GM12878 (cell line): ENCODE measurements around the gene EIF2D. TPM values are rescaled to one million over a fixed set of nuclear protein-coding genes. Genes with fewer than 3 reads are reported as not detected.

ENCODE experiments used
- BCLAF1 ChIP-seq: fragments of 450-650 bp; IDR thresholded peaks from 2 replicates; pipeline ENCODE4 v1.6.1; 2017; ENCODE audit warnings: antibody characterized with exemption, mild to moderate bottlenecking, moderate library complexity
- CEBPZ ChIP-seq: fragments of 150-350 bp; IDR thresholded peaks from 2 replicates; pipeline ENCODE4 v1.6.1; 2016; ENCODE audit warnings: low read depth, low read length
- CHD1 ChIP-seq: IDR thresholded peaks from 2 replicates; pipeline ENCODE4 v1.6.1; 2012; ENCODE audit warnings: low read depth, low read length, improper control_type of control experiment
- CTCF ChIP-seq, 3 experiments: IDR thresholded peaks in 2 of 3; conservative IDR thresholded peaks in 1 of 3; 2 replicates each; pipeline ENCODE4 v1.5.1; 2011; ENCODE audit warnings: low read depth in 3 of 3, low read length in 3 of 3, mild to moderate bottlenecking in 3 of 3, control low read depth in 2 of 3, moderate library complexity in 2 of 3, inconsistent platforms in 1 of 3, mixed read lengths in 1 of 3; ENCODE audit not compliant: control insufficient read depth in 2 of 3, insufficient read depth in 1 of 3; ENCODE audit errors: extremely low read depth in 1 of 3
- IKZF1 ChIP-seq: fragments of 450-650 bp; conservative IDR thresholded peaks from 2 replicates; pipeline ENCODE4 v1.6.1; 2017; ENCODE audit warnings: antibody characterized with exemption, mild to moderate bottlenecking
- MEF2B ChIP-seq: fragments of 450-650 bp; IDR thresholded peaks from 2 replicates; pipeline ENCODE4 v1.6.1; 2018; ENCODE audit warnings: mild to moderate bottlenecking, moderate library complexity; ENCODE audit not compliant: partially characterized antibody, poor library complexity, severe bottlenecking
- MYB ChIP-seq: fragments of 150-350 bp; IDR thresholded peaks from 2 replicates; pipeline ENCODE4 v1.6.1; 2014; ENCODE audit warnings: mild to moderate bottlenecking, low read depth, low read length, borderline replicate concordance
- RFX5 ChIP-seq: IDR thresholded peaks from 2 replicates; pipeline ENCODE4 v1.6.1; 2011; ENCODE audit warnings: low read depth, low read length, improper control_type of control experiment
- SIN3A ChIP-seq: IDR thresholded peaks from 2 replicates; pipeline ENCODE4 v1.6.1; 2012; ENCODE audit warnings: low read depth, low read length, improper control_type of control experiment
- ZBED1 ChIP-seq: IDR thresholded peaks from 2 replicates; pipeline ENCODE4 v1.6.1; 2016; ENCODE audit warnings: borderline replicate concordance
- ZBTB11 ChIP-seq: fragments of 450-650 bp; formaldehyde crosslinking; IDR thresholded peaks from 2 replicates; pipeline ENCODE4 v1.5.0; 2022; ENCODE audit warnings: mild to moderate bottlenecking, missing genetic modification characterization
- ZNF217 ChIP-seq: fragments of 450-650 bp; IDR thresholded peaks from 2 replicates; pipeline ENCODE4 v1.6.1; 2017; ENCODE audit warnings: antibody characterized with exemption, mild to moderate bottlenecking
- polyA plus RNA-seq, 11 experiments: library from polyadenylated mRNA; depleted of rRNA in 4 of 11; unstranded in 6 of 11; stranded (reverse) in 5 of 11; fragments of >200 nt; fragmentation: Nextera tagmentation in 4 of 11; fragmentation: Illumina TruSeq in 1 of 11; extraction: Ambion mirVana in 4 of 11; extraction: Trizol in 1 of 11; gene quantifications; 1 replicate in 1 of 11; 2 replicates in 10 of 11; pipeline versions ENCODE4 v1.2.1 to v1.2.3, GENCODE V29; 2011 to 2016; ENCODE audit warnings: inconsistent platforms in 2 of 11, missing spikeins in 2 of 11, low read depth in 1 of 11
- total RNA-seq, 4 experiments: library from RNA; depleted of rRNA in 3 of 4; stranded (reverse); fragments of >200 nt in 3 of 4; fragmentation: Illumina TruSeq in 1 of 4; extraction: Trizol in 1 of 4; gene quantifications; 2 replicates each; pipeline versions ENCODE4 v1.2.1 to v1.2.3, GENCODE V29; 2013 to 2021

The EIF2D gene
- total and polyA plus RNA-seq, 10 of the 15 experiments (the other 5 are each of a cell fraction or from before 2014, with no cell fraction given), result 65.2 to 133 (median 79.0) TPM

- TF ChIP-seq BCLAF1 (no peak), SIN3A (no peak; the same call in 1 of the 2 replicates), MYB (no peak), IKZF1 (peak; percentile 92), CEBPZ (no peak), RFX5 (no peak), CTCF (IDR thresholded peaks at IDR 0.05 in 2 of 3, conservative IDR thresholded peaks at IDR 0.05 in 1 of 3; ENCODE audit: control insufficient read depth in 2 of 3, extremely low read depth in 1 of 3, insufficient read depth in 1 of 3, low read depth in 3 of 3, low read length in 3 of 3) (no peak), CHD1 (no peak), MEF2B (no peak), ZBTB11 (CRISPR knock-in tag) (no peak), ZNF217 (peak; percentile 52), ZBED1 (no peak)
These were observed 55.3 kb downstream of the EIF2D start (continued) for GRCh38 chr1:206556750-206557635.
